GM19023 (cell line): ENCODE data around the gene ATP8B2.
A peak's percentile ranks its signal among the peaks of the same experiment; 100 is the strongest.
"Not testable (repeated sequence)": the region's sequence is repeated elsewhere in the genome, so short reads cannot be mapped to it uniquely, and the experiment has no call there.

Experiments
- ATAC-seq: cut with Tn5 transposase; IDR thresholded peaks from one replicate; pipeline ENCODE4 v1.9.1; 2021; ENCODE audit warnings: mild to moderate bottlenecking, moderate library complexity; ENCODE audit not compliant: unreplicated experiment

Gene ATP8B2

DNA sequence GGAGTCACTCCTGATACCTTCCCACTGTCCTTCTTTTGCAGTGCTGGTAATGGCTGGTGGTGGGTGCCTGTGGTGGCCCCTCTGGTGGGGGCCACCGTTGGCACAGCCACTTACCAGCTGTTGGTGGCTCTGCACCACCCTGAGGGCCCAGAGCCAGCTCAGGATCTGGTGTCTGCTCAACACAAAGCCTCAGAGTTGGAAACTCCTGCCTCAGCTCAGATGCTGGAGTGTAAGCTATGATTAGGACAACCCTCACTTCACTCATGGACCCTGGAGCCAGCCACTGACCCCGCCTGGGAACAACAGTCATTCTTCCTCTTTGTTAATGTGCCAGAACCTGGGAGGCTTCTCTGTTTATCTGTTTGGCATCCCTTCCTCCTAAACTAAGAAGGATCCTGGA lies 1.1 kb upstream of the ATP8B2 start:
- ATAC-seq, result no peak

DNA sequence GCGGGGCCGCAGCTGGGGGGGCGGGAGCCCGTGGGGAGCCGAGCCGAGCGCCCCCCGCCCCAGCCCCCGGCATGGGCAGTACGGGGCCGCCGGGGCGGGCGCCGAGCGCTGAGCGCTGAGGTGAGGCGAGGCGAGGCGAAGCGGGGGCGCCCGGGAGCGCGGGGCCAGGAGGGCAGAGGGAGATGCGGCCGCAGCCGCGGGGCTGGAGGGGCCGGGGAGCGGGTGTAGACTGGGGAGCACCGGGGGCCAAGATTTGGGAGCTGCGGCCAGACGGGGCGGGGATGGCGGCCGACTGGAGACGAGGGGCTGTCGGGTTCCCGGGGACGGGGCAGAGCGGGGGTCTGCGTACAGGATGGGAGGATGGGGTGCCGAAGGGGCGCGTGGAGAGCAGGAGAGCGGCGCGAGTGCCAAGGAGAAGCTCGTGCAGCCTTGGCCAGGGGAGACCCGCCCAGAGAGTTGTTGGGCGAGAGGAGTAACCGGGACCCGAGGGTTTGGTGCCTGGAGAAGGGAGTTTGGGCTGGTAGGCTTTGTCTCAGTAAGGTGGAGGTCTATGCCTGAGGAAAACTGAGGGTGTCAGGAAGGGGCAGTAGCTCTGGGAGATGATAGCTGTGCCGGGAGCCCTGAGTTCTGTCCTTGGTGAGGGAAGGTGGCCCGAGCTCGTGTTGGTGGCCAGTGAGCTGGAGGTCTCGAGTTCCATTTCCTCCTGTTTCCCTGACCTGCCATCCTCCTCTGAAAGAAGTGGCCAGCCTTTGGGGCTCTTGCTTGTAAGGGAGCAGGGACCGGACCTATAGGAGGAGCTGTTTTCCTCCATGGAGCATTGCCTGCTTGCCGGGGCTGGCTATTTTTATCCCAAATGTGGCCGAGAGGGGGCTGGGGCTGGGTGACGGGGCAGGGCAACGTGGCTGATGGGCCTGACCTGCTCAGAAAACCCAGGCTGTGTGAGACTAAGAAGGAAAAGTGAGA lies 539 bp downstream of the ATP8B2 start:
- ATAC-seq, result peak; percentile 27

DNA sequence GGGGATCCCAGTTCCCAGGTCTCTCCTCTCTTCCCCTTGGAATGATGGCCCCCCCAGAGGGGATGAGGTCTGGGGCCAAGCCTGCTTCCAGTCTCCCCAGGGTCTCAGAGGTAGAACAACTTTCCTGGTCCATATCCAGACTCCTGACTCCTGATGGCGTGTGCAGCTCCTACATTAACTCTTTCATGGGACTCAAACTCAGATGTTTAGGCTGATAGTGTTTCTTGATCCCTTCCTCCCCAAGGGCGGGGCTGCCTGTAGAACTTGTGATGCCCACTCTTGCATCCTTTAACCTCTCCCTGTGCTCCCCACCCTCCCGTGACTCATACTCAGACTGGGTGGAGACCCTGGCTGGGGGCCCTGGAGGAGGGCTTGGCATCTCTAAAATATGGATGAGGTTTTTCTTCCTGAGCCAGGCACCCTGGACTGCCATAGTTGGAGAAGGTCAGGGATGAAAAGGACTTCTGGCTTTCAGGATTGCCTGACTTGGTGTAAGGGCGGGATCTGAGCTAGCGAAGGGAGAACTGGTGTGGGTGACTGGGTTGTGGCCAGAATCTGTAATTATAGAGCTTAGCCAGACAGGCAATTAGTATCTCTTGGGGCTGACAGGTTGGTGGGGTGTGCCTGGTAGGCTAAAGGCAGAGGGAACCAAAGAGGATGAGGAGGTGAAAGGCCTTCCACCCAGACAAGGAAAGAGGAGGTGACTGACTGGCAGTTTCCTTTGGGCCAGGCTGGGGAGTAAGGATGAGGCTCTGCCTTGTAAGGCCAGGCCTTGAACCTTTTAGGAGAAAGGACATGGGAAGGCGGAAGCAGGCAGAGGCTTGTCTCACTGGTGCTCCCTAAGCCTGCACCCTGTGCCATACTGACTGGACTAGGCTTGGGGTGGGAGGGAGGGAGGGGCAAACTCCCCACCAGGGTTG lies 1.5 kb downstream of the ATP8B2 start:
- no peak for ATAC-seq

DNA sequence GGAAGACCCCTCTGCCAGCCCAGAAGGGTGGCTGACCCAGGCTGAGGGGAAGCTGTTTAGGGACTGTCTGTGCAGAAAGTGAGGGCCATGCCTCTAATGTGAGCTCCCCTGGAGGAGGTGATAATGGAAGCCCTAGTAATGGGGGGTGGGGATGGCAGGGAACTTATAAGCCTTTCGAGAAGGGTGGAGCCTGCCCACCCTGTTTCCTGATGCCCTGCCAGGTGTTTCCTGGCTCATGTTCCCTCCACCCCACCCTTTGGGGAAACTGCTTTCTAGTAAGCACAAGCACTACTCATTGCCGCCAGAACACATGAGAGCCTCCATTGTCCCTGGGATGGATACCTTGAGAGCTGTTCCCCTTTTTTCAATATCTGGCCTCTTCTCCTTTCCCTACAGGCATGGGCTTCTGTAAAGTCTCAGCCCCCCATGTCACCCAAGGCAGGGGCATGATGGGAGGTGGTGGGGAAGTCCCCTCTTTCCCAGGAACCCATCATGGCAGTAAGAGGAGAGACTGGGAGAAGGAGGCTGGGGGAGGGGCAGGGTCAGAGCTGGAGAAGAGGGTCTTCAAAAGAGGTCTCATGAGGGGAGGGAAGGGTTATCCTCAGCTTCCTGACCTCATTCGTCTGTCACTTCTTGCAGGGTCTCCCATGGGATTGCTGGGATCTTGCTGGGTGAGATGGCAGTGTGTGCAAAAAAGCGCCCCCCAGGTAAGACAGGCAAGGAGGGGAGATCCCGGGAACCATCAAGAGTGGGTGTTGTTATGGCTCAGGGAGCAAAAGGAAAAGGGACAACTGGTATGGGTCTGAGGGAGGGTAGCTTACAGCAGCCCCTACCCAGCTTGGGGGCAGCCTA lies 2.4 kb downstream of the ATP8B2 start:
- ATAC-seq, result no peak

- ATAC-seq, result no peak
These were observed 3.2 kb downstream of the ATP8B2 start for GRCh38 chr1:154328318-154329151.

DNA sequence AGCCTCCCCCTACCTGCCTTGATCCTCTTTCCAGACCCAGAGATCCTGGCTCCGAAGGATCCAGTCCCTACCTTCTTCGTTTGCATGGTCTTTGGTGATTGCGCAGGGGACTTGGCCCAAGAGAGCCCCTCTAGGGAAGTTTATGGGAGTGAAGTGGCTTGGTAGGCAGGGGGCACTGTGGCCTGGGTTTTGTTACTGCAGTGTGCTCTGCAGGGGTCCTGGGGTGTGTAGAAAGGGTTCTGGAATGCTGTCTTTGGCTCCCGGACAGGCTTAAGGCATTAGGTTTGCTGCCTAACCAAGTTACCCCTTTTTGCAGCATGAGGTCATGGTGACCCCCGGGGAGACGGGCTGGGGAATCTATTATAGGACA lies 3.8 kb downstream of the ATP8B2 start:
- no peak for ATAC-seq

- no peak for ATAC-seq
These were observed 4.3 kb downstream of the ATP8B2 start for GRCh38 chr1:154329551-154330131.

DNA sequence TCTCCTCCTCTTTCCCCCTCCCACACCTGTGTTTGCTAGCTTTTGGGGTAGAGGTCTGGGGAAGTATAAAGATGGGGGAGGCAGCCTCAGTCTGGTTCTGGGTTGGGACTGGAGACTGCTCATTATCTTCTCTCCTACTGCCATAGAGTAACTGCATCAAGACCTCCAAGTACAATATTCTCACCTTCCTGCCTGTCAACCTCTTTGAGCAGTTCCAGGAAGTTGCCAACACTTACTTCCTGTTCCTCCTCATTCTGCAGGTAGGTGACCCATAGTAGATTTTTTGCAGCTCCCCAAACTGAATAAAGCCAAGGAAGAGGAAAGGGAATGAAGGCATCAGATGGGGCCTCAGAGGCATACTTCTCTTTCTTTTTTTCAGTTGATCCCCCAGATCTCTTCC lies 5.3 kb downstream of the ATP8B2 start:
- no peak for ATAC-seq

DNA sequence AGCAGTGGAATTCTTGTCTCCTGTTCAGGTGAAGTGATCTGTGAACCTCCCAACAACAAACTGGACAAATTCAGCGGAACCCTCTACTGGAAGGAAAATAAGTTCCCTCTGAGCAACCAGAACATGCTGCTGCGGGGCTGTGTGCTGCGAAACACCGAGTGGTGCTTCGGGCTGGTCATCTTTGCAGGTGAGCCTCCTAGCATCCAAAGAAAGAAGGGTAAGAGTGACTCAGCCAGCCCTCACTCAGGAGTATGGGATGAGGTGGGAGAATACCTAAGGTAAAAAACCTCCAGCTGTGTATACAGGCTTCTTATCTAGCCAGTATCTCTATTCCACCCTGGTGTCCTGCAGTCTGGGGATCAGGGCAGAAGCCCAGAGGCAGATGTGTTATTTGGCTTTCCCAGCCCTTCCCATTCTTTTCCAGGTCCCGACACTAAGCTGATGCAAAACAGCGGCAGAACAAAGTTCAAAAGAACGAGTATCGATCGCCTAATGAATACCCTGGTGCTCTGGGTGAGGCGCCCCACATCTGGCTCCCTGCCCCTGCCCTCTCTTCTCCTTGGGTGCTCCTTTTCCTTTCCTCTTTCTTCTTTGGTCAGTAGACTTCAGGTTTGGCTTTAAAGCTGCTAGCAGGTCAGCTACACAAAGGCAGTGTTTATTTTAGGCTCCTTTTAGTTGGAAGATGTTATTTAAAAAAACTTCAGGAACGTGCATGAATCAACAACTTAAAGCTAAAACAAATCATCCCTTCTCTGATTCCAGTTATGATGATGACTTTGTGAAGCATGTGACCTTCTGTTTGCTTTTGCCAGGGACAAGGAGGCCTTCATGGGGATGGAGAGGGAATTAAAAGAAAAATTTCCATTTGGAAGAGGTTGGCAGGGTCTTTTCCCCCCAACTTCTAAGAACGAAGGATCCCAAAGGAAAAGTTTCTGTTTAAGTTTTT lies 9.0 kb downstream of the ATP8B2 start:
- no peak for ATAC-seq

GRCh38 chr1:154335025-154335714 lies 9.8 kb downstream of the ATP8B2 start:
- no peak for ATAC-seq

- ATAC-seq, result no peak
These were observed 12.0 kb downstream of the ATP8B2 start for GRCh38 chr1:154337253-154337894.

- no peak for ATAC-seq
These were observed 13.6 kb downstream of the ATP8B2 start for GRCh38 chr1:154338875-154339274.

GRCh38 chr1:154341366-154341765 lies 16.0 kb downstream of the ATP8B2 start:
- ATAC-seq, result not testable (repeated sequence)

DNA sequence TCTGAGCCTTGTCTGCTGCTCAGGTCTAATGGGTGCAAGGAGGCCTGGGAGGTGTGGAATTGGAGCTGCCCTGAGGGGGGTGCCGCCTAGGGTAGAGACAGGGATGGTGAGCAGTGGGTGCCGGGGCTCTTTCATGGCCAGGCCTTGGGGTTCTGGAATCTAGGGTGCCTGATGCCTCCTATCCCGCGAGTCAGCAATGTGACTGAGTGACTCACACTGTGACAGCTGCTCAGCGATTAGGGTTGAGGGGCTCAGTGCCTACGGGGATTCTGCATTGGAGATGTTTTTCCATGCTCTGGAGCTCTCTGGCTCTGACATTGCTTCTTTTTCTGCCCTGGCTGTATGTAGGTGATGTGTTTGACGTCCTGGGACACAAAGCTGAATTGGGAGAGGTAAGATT lies 16.8 kb downstream of the ATP8B2 start:
- ATAC-seq, result no peak

- ATAC-seq, result no peak
These were observed 17.6 kb downstream of the ATP8B2 start for GRCh38 chr1:154342836-154343472.

DNA sequence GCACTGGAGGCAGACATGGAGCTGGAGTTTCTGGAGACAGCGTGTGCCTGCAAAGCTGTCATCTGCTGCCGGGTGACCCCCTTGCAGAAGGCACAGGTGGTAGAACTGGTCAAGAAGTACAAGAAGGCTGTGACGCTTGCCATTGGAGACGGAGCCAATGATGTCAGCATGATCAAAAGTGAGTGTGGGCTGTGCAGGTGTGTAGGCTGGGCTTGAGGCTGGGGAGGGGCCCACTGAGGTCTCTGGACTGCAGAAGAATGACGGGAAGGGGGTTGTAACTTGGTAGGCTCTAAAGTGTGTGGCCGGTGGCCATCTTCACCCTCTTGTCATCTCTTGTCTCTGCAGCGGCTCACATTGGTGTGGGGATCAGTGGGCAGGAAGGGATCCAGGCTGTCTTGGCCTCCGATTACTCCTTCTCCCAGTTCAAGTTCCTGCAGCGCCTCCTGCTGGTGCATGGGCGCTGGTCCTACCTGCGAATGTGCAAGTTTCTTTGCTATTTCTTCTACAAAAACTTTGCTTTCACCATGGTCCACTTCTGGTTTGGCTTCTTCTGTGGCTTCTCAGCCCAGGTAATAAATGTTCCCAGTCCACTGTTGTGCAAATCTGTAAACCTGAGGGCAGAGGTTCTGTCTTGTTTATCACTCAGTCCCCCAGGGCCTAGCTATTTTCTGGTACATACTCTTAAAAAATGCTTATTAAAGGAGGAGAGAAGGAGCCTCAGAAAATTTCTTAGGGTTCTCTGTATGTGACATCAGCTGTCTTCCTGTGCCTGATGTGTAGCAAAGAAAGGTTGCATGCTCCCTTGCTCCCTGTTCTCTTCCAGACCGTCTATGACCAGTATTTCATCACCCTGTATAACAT lies 19.9 kb downstream of the ATP8B2 start:
- no peak for ATAC-seq
